Spleen (tissue), 11 donors: ENCODE results near the gene NUB1. TPM values are rescaled to one million over a fixed set of nuclear protein-coding genes. Genes with fewer than 3 reads are reported as not detected.

Experiments used
- DNase-seq: peaks from one replicate; pipeline ENCODE4 v3.0.0-alpha.2; 2020
- H3K27ac ChIP-seq, 8 donors: fragments of 200-600 bp; sonication (generic) in 7 of 8; 1 replicate in 4 of 8; 2 replicates in 4 of 8; pipeline versions ENCODE4 v1.5.0 to v1.8.0; 2016 to 2021; ENCODE audit warnings: inconsistent platforms in 4 of 8, mild to moderate bottlenecking in 4 of 8, moderate library complexity in 1 of 8
- H3K27me3 ChIP-seq, 7 donors: fragments of 200-600 bp; sonication (generic) in 6 of 7; replicated peaks in 1 of 7; 1 replicate in 4 of 7; 2 replicates in 3 of 7; pipeline versions ENCODE4 v1.5.0 to v1.8.0; 2016 to 2021; ENCODE audit warnings: inconsistent platforms in 3 of 7, mild to moderate bottlenecking in 1 of 7
- H3K36me3 ChIP-seq, 6 donors: fragments of 200-600 bp; sonication (generic) in 5 of 6; 1 replicate in 4 of 6; 2 replicates in 2 of 6; pipeline versions ENCODE4 v1.5.0 to v1.8.0; 2016 to 2021; ENCODE audit warnings: inconsistent platforms in 2 of 6
- H3K4me1 ChIP-seq, 6 donors: fragments of 200-600 bp; sonication (generic) in 5 of 6; 1 replicate in 3 of 6; 2 replicates in 3 of 6; pipeline versions ENCODE4 v1.5.0 to v1.8.0; 2016 to 2021; ENCODE audit warnings: inconsistent platforms in 3 of 6
- H3K4me3 ChIP-seq, 8 donors: fragments of 200-600 bp; sonication (generic) in 7 of 8; 1 replicate in 4 of 8; 2 replicates in 4 of 8; pipeline versions ENCODE4 v1.5.0 to v1.8.0; 2016 to 2021; ENCODE audit warnings: inconsistent platforms in 4 of 8, mild to moderate bottlenecking in 4 of 8, moderate library complexity in 2 of 8
- H3K9me3 ChIP-seq, 8 donors: fragments of 200-600 bp; sonication (generic) in 7 of 8; 1 replicate in 4 of 8; 2 replicates in 4 of 8; pipeline versions ENCODE4 v1.5.0 to v1.8.0; 2016 to 2021; ENCODE audit warnings: inconsistent platforms in 4 of 8
- POLR2A ChIP-seq, 3 donors: fragments of 450-650 bp; IDR thresholded peaks; one replicate each; pipeline ENCODE4 v1.5.1; 2017; ENCODE audit warnings: antibody characterized with exemption in 3 of 3, mild to moderate bottlenecking in 1 of 3
- POLR2AphosphoS5 ChIP-seq, 3 donors: sonication (generic); formaldehyde crosslinking; IDR thresholded peaks; one replicate each; pipeline ENCODE4 v1.5.1; 2017; ENCODE audit warnings: antibody characterized with exemption in 3 of 3
- WGBS, 5 donors: extraction: QIAGEN DNeasy Blood & Tissue Kit in 3 of 5; methylation state at CpG; one replicate each; pipeline versions ENCODE4 v1.1.5 to v1.1.7; 2013 to 2018; 5-methylcytosine and 5-hydroxymethylcytosine counted together
- intact Hi-C: fragments of 100-400 bp; cut with DNase I; formaldehyde crosslinking; loops from one replicate; pipeline ENCODE4 v1.15.0; 2023; ENCODE audit warnings: low total_unique reads
- polyA plus RNA-seq, 3 donors: library from polyadenylated mRNA; stranded (reverse); fragments of 200-250 nt; gene quantifications; one replicate each; pipeline ENCODE4 v1.2.1, GENCODE V29; 2013
- total RNA-seq, 7 donors: library from RNA; depleted of rRNA in 3 of 7; stranded (reverse); fragments of >200 nt in 3 of 7; fragmentation: NEBNext Ultra II Directional in 4 of 7; extraction: Animal tissue kit (Norgen Biotek cat#: 25700) in 4 of 7; gene quantifications; one replicate each; pipeline versions ENCODE4 v1.1.0 to v1.2.1, GENCODE V29; 2016 to 2021
- TF ChIP-seq, protein P1 (sequence below), 11 experiments: fragments of 200-600 bp in 7 of 11; fragments of 450-650 bp in 4 of 11; sonication (generic) in 4 of 11; IDR thresholded peaks in 8 of 11; conservative IDR thresholded peaks in 3 of 11; 1 replicate in 7 of 11; 2 replicates in 4 of 11; pipeline versions ENCODE4 v1.4.0 to v1.8.0; 2016 to 2021; ENCODE audit warnings: antibody characterized with exemption in 11 of 11, inconsistent platforms in 4 of 11, mild to moderate bottlenecking in 1 of 11
- donor health status: healthy with polysubstance abuse.
- donor health status: DM: no; HTN: no; CAD: no; lungs with moderate emphysema.
- donor health status: DM: no; HTN: no; CAD: no.
- donor health status: Bipolar disorder and iron deficiency.
- donor health status: healthy.
- donor health status: DM: no; HTN: no; CAD: no.
- donor health status: DM: yes; HTN: yes; CAD: no.

The NUB1 gene
- total and polyA plus RNA-seq, 10 donors, result 25.2 to 80.9 (median 64.5) TPM

DNA sequence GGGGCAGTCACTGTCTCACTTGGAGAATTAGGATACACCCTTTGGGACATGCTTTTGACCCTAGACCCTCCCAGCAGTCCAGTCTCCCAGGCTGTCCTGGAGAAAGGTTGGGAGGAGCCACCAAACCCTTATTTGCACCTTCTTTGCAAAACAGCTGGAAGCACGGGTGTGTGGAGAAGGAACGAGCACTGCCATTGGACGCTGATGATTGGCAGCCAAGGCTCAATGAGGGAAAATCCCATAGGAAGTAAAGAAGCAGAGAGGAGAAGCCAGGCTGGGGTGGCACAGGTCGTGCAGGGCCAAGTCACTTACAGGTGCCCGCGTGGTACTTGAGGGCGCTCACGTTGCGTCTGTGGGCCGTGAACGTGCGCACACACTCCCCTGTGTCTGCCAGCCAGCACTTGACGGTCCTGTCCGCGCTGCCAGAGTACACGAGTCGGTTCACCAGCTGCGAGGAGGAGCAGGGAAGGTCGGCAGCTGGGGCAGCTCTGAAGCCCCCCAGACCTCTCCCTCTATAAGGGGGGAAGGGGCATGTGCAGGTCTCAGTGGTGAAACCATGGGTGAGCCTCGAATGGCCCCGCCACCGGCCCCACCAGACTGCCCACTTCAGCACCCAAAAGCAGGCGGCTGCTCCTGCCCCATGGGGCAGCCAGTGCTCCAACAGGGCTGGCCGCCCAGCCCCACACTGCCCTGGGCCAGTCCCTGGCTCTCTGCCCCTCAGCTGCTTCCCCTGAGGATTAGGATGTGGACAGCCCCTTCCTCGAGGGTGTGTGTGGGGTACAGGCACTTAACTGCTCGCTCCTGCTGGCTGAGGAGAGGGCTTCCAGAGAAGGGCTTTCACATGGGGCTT, 43.4 kb downstream of the NUB1 start:
- H3K27ac ChIP-seq, result peak overlapping the region in 6 of 8 donors; percentile 9 to 68 (median 48)
- peaks cover 18 to 59% (median 40%) of the 10 kb centered on the region in 6 donors for H3K4me1 ChIP-seq
- no peaks in the 10 kb centered on the region for H3K9me3 ChIP-seq
- peaks cover 0 to 45% (median 16%) of the 10 kb centered on the region in 7 donors for H3K27me3 ChIP-seq
- DNase-seq, result peak; percentile 70
- H3K4me3 ChIP-seq, result no peak overlapping the region
- peaks cover 0 to 5% (median 0%) of the 10 kb centered on the region in 6 donors for H3K36me3 ChIP-seq
- intact Hi-C loops, result no loop called here
- WGBS, 5 donors, result 79 to 93% (median 87%) methylated on average over 14 to 26 of the region's 26 CpGs
- TF ChIP-seq POLR2A (IDR thresholded peaks at IDR 0.05), result no peak
- TF ChIP-seq, protein P1, sequence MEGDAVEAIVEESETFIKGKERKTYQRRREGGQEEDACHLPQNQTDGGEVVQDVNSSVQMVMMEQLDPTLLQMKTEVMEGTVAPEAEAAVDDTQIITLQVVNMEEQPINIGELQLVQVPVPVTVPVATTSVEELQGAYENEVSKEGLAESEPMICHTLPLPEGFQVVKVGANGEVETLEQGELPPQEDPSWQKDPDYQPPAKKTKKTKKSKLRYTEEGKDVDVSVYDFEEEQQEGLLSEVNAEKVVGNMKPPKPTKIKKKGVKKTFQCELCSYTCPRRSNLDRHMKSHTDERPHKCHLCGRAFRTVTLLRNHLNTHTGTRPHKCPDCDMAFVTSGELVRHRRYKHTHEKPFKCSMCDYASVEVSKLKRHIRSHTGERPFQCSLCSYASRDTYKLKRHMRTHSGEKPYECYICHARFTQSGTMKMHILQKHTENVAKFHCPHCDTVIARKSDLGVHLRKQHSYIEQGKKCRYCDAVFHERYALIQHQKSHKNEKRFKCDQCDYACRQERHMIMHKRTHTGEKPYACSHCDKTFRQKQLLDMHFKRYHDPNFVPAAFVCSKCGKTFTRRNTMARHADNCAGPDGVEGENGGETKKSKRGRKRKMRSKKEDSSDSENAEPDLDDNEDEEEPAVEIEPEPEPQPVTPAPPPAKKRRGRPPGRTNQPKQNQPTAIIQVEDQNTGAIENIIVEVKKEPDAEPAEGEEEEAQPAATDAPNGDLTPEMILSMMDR (IDR thresholded peaks at IDR 0.05 in 8 of 11, conservative IDR thresholded peaks at IDR 0.05 in 3 of 11), result no peak
- TF ChIP-seq POLR2AphosphoS5 (IDR thresholded peaks at IDR 0.05), result peak in 1 of 3 donors; percentile 40

DNA sequence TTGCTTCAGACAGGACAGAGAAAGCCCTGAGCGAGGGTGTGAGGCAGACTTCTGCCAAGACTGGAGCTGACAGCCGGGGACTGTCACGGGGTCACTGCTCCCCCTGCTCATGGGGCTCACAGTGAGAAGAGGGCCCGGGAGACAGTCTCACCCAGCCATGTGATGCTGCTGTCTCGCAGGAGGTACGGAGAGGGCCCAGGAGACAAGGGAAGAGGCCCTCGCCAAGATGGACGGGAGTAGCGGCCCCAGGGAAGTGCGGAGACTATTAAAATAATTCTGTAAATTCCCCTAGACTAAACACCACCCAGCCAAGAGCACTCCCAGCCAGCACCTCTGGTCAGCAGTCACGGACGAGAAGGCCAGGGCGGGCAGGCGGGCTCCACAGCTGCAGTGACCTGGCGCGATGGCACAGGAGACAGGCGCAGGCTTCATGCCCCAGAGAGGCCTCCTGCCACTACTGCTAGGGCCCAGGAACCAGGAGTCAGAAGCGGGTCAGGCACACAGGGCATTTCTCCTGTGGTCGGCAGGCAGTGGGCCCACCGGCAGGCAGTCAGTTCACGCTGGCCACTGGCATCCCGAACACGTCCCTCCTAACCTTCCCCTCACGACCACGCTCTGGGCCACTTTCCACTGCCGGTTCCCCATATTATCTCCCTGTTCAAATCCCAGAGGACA, 44.2 kb downstream of the NUB1 start:
- TF ChIP-seq POLR2AphosphoS5 (IDR thresholded peaks at IDR 0.05) (peak in 1 of 3 donors; percentile 3), POLR2A (IDR thresholded peaks at IDR 0.05) (no peak)
- Histone ChIP-seq H3K36me3 (peaks cover 0 to under 1% (median 0%) of the 10 kb centered on the region in 6 donors), H3K9me3 (no peaks in the 10 kb centered on the region), H3K27ac (peak overlapping the region in 7 of 8 donors; percentile 9 to 68 (median 51)), H3K4me3 (no peak overlapping the region), H3K4me1 (peaks cover 15 to 59% (median 34%) of the 10 kb centered on the region in 6 donors), H3K27me3 (peaks cover 0 to 46% (median 16%) of the 10 kb centered on the region in 7 donors)
- 80 to 87% (median 84%) methylated on average over 21 to 26 of the region's 26 CpGs for WGBS, 5 donors
- intact Hi-C loops, result no loop called here
- DNase-seq, result no peak

DNA sequence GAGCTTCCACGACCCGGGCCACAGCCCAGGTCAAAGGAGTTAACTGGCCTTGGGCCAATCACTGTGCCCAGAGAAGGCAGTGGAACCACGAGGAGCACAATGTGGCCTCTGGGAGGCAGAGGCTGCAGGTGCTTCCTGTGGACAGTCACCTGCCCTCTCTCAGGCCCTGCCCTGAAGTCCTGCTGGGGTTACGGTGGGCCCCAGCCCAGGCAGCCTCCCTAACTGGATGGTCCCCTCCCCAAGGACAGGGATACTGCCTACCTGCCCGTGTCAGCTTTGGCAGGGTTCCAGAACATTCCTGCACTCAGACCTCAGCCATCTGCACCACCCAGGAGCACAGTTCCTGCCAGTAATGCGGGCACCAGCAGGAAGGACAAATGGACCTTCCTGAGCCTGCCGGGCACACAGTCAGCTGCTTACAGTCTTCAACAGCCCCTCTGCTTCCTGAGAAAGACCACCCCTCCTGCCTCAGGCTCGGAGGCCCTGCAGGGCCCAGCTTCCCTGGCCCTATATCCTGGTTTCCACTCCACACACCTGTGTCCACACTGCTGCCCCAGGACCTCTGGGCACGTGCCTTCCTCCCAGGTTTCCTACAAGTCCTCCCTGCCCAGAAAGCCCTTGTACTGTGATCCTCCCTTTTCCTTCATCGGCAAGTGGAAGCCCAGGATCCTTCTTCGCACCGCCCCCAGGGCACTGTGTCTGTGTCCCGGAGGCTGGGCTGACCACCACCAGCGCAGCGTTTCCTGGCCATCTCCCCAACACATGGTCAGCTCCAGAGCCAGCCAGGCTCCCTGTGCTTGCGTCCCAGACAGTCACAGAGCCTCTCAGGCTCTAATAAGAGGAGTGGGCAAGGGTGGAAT, 44.9 kb downstream of the NUB1 start:
- peaks cover 0 to 39% (median 12%) of the 10 kb centered on the region in 7 donors for H3K27me3 ChIP-seq
- WGBS, 5 donors, result 61 to 73% (median 64%) methylated on average over 11 to 16 of the region's 16 CpGs
- no peak overlapping the region for H3K4me3 ChIP-seq
- peak overlapping the region in 6 of 8 donors; percentile 9 to 68 (median 54) for H3K27ac ChIP-seq
- intact Hi-C loops, result no loop called here
- peaks cover 0 to 3% (median 0%) of the 10 kb centered on the region in 6 donors for H3K36me3 ChIP-seq
- TF ChIP-seq, protein P1 (IDR thresholded peaks at IDR 0.05 in 8 of 11, conservative IDR thresholded peaks at IDR 0.05 in 3 of 11), result no peak
- TF ChIP-seq POLR2AphosphoS5 (IDR thresholded peaks at IDR 0.05), result peak in 1 of 3 donors; percentile 14
- peaks cover 8 to 58% (median 27%) of the 10 kb centered on the region in 6 donors for H3K4me1 ChIP-seq
- no peaks in the 10 kb centered on the region for H3K9me3 ChIP-seq
- peak; percentile 73 for DNase-seq
